ENCODE results near the gene TYROBP.

TYROBP gene

DNA sequence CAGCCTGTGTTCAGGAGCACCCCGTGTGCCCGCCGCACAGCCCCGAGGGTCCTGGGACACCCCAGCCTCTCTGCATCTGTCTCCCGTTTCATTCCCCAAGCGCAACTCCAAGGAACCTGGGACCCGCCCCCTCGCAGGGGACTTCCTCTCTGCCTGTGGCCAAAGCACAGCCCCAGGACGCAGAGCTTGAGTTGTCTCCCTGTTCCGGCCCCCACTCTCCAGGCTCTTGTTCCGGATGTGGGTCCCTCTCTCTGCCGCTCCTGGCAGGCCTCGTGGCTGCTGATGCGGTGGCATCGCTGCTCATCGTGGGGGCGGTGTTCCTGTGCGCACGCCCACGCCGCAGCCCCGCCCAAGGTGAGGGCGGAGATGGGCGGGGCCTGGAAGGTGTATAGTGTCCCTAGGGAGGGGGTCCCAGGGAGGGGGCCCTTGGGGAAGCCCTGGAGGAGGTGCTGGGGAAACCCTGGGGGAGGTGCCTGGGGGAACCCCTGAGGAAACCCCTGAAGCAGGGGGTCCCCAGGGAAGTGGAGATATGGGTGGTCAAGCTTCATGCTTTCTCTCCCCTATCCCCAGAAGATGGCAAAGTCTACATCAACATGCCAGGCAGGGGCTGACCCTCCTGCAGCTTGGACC, 4.4 kb downstream of the TYROBP start:
- peak overlapping the region in 1 of 2 donors; percentile 71 for H3K4me3 ChIP-seq (ENCODE audit: low read length in 2 of 2)
- H2BK5ac ChIP-seq (ENCODE audit: low read length), result no peak overlapping the region
- peak overlapping the region; percentile 77 for H2BK15ac ChIP-seq (ENCODE audit: low read length)
- H3K9me3 ChIP-seq (replicated peaks in 1 of 2; ENCODE audit: control insufficient read depth in 2 of 2, insufficient read depth in 1 of 2, low read depth in 1 of 2, low read length in 2 of 2), result no peaks in the 10 kb centered on the region
- H4K91ac ChIP-seq (ENCODE audit: low read depth, low read length, poor library complexity), result no peak overlapping the region
- H2AFZ ChIP-seq (ENCODE audit: low read length), result peak overlapping the region; percentile 81
- no peak overlapping the region for H3K27ac ChIP-seq (replicated peaks; ENCODE audit: low read length)
- H2AK5ac ChIP-seq (ENCODE audit: low read depth, low read length), result peak overlapping the region; percentile 33
- H3K79me1 ChIP-seq (ENCODE audit: low read depth, low read length), result peaks cover 4% of the 10 kb centered on the region
- H3K9ac ChIP-seq (ENCODE audit: low read depth, low read length, poor library complexity), result peak overlapping the region; percentile 75
- no peak overlapping the region for H3K4ac ChIP-seq (ENCODE audit: low read length)
- no peaks in the 10 kb centered on the region for H3K36me3 ChIP-seq (replicated peaks in 1 of 2; ENCODE audit: control insufficient read depth in 2 of 2, insufficient read depth in 2 of 2, low read length in 2 of 2)
- peaks cover 16% of the 10 kb centered on the region in 2 donors for H3K4me1 ChIP-seq (ENCODE audit: control insufficient read depth in 2 of 2, insufficient read depth in 1 of 2, low read depth in 1 of 2, low read length in 2 of 2)
- peak overlapping the region; percentile 32 for H3K14ac ChIP-seq (ENCODE audit: low read length)
- peaks cover 0 to 43% (median 11%) of the 10 kb centered on the region in 3 experiments for H3K27me3 ChIP-seq (ENCODE audit: control insufficient read depth in 3 of 3, insufficient read depth in 3 of 3, low read depth in 1 of 3, low read length in 3 of 3)
- H3K4me2 ChIP-seq (ENCODE audit: insufficient read depth, low read length, poor library complexity, severe bottlenecking), result peak overlapping the region; percentile 61
- H3K18ac ChIP-seq (ENCODE audit: low read length), result peak overlapping the region; percentile 89
- H3K23ac ChIP-seq (ENCODE audit: low read depth, low read length, poor library complexity), result peak overlapping the region; percentile 50
- H2BK12ac ChIP-seq (ENCODE audit: low read length), result peak overlapping the region; percentile 52
- DNase-seq (ENCODE audit: low spot score), result no peak
- H4K8ac ChIP-seq (ENCODE audit: low read depth, low read length), result no peak overlapping the region
- peak overlapping the region; percentile 84 for H2BK120ac ChIP-seq (ENCODE audit: low read depth, low read length)
- no CpG with 5 or more reads among the region's 24 CpGs for WGBS, 2 donors (ENCODE audit: extremely low coverage in 2 of 2, insufficient read length in 2 of 2, insufficient replicate concordance in 1 of 2)

DNA sequence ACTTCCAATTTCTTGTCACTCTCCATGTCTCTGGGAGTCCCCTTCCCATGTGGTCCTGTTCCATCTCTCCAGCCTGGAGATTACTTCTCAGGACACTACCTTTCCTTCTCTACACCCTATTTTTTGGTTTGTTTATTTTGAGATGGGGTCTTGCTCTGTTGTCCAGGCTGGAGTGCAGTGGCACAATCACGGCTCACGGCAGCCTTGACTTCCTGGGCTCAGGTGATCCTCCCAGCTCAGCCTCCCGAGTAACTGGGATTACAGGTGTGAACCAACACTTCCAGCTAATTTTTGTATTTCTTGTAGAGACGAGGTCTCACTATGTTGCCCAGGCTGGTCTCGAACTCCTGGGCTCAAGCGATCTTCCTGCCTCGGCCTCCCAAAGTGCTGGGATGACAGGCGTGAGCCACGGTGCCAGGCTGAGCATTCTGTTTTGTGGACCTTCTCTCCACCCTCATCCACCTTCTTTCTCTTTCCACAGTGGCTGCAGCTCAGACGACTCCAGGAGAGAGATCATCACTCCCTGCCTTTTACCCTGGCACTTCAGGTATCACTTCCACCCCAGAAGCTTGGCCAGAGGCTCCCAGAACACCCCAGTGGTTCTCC, 5.1 kb downstream of the TYROBP start:
- no peak for DNase-seq (ENCODE audit: low spot score)
- Histone ChIP-seq H3K14ac (ENCODE audit: low read length) (no peak overlapping the region), H3K36me3 (replicated peaks in 1 of 2; ENCODE audit: control insufficient read depth in 2 of 2, insufficient read depth in 2 of 2, low read length in 2 of 2) (no peaks in the 10 kb centered on the region), H2AK5ac (ENCODE audit: low read depth, low read length) (no peak overlapping the region), H2BK12ac (ENCODE audit: low read length) (no peak overlapping the region), H2AFZ (ENCODE audit: low read length) (peak overlapping the region; percentile 81), H3K9ac (ENCODE audit: low read depth, low read length, poor library complexity) (peak overlapping the region; percentile 3), H2BK5ac (ENCODE audit: low read length) (no peak overlapping the region), H3K4me2 (ENCODE audit: insufficient read depth, low read length, poor library complexity, severe bottlenecking) (peak overlapping the region; percentile 61), H3K79me1 (ENCODE audit: low read depth, low read length) (peaks cover 4% of the 10 kb centered on the region), H3K4me3 (ENCODE audit: low read length in 2 of 2) (no peak overlapping the region), H4K8ac (ENCODE audit: low read depth, low read length) (no peak overlapping the region), H3K27ac (replicated peaks; ENCODE audit: low read length) (no peak overlapping the region), H3K18ac (ENCODE audit: low read length) (peak overlapping the region; percentile 89), H2BK120ac (ENCODE audit: low read depth, low read length) (peak overlapping the region; percentile 84), H3K9me3 (replicated peaks in 1 of 2; ENCODE audit: control insufficient read depth in 2 of 2, insufficient read depth in 1 of 2, low read depth in 1 of 2, low read length in 2 of 2) (no peaks in the 10 kb centered on the region), H3K4ac (ENCODE audit: low read length) (no peak overlapping the region), H3K27me3 (ENCODE audit: control insufficient read depth in 3 of 3, insufficient read depth in 3 of 3, low read depth in 1 of 3, low read length in 3 of 3) (peaks cover 0 to 43% (median 12%) of the 10 kb centered on the region in 3 experiments), H2BK15ac (ENCODE audit: low read length) (peak overlapping the region; percentile 81), H3K4me1 (ENCODE audit: control insufficient read depth in 2 of 2, insufficient read depth in 1 of 2, low read depth in 1 of 2, low read length in 2 of 2) (peaks cover 13 to 18% of the 10 kb centered on the region in 2 donors), H4K91ac (ENCODE audit: low read depth, low read length, poor library complexity) (peak overlapping the region; percentile 69), H3K23ac (ENCODE audit: low read depth, low read length, poor library complexity) (no peak overlapping the region)
- no CpG with 5 or more reads among the region's 10 CpGs for WGBS, 2 donors (ENCODE audit: extremely low coverage in 2 of 2, insufficient read length in 2 of 2, insufficient replicate concordance in 1 of 2)

DNA sequence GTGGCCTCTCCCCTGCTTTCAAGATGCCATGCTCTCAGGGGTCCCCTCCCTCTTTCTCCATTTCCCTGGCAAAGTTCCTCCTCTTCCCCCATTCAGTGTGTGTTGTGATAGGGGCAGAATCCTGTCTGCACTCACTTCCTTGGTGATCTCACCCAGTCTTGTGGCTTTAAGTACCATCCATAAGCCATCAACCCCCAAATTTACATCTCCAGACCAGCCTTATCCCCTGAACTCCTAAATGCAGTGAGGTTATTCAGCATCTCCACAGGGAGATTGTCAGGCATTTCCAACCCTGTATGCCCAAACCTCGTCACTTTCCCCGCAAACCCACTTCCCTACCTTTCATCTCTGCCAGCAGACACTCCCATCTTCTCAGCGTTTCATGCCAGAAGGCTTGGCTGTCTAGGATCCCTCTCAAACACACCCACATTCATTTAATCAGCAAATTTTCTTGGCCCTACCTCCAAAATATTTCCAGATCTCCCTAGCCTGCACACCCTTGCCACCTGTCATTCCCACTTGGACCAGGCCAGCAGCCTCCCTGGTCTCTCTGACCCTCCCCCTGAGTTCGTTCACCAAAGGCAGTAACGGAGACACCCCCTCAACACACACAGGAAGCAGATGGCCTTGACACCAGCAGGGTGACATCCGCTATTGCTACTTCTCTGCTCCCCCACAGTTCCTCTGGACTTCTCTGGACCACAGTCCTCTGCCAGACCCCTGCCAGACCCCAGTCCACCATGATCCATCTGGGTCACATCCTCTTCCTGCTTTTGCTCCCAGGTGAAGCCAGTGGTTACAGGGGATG, 6.0 kb downstream of the TYROBP start, which contains the start of gene HCST:
Gene HCST (plus strand): TSS at position 676 of the 808 bp plus-strand sequence. CDS start 65 bp downstream, at position 741.
- peak within 1 kb of the TSS; percentile 87 for H3K23ac ChIP-seq (ENCODE audit: low read depth, low read length, poor library complexity)
- H3K4me2 ChIP-seq (ENCODE audit: insufficient read depth, low read length, poor library complexity, severe bottlenecking), result peak within 1 kb of the TSS; percentile 61
- peak within 1 kb of the TSS; percentile 81 for H2BK15ac ChIP-seq (ENCODE audit: low read length)
- peak within 1 kb of the TSS; percentile 69 for H4K91ac ChIP-seq (ENCODE audit: low read depth, low read length, poor library complexity)
- H2BK120ac ChIP-seq (ENCODE audit: low read depth, low read length), result peak within 1 kb of the TSS; percentile 84
- H2BK12ac ChIP-seq (ENCODE audit: low read length), result no peak within 1 kb of the TSS
- peaks cover 3 to 7% of the 10 kb centered on the region in 2 donors for H3K36me3 ChIP-seq (replicated peaks in 1 of 2; ENCODE audit: control insufficient read depth in 2 of 2, insufficient read depth in 2 of 2, low read length in 2 of 2)
- DNase-seq (ENCODE audit: low spot score), result no peak
- peak within 1 kb of the TSS; percentile 84 for H2AK5ac ChIP-seq (ENCODE audit: low read depth, low read length)
- H3K79me1 ChIP-seq (ENCODE audit: low read depth, low read length), result peaks cover 7% of the 10 kb centered on the region
- H3K4me3 ChIP-seq (ENCODE audit: low read length in 2 of 2), result peak within 1 kb of the TSS in 1 of 2 donors; percentile 71
- no peak within 1 kb of the TSS for H2BK5ac ChIP-seq (ENCODE audit: low read length)
- H4K8ac ChIP-seq (ENCODE audit: low read depth, low read length), result no peak within 1 kb of the TSS
- peak within 1 kb of the TSS; percentile 81 for H2AFZ ChIP-seq (ENCODE audit: low read length)
- H3K4me1 ChIP-seq (ENCODE audit: control insufficient read depth in 2 of 2, insufficient read depth in 1 of 2, low read depth in 1 of 2, low read length in 2 of 2), result peaks cover 6 to 14% of the 10 kb centered on the region in 2 donors
- H3K14ac ChIP-seq (ENCODE audit: low read length), result no peak within 1 kb of the TSS
- H3K9ac ChIP-seq (ENCODE audit: low read depth, low read length, poor library complexity), result peak within 1 kb of the TSS; percentile 30
- H3K9me3 ChIP-seq (replicated peaks in 1 of 2; ENCODE audit: control insufficient read depth in 2 of 2, insufficient read depth in 1 of 2, low read depth in 1 of 2, low read length in 2 of 2), result no peaks in the 10 kb centered on the region
- no CpG with 5 or more reads among the region's 6 CpGs for WGBS, 2 donors (ENCODE audit: extremely low coverage in 2 of 2, insufficient read length in 2 of 2, insufficient replicate concordance in 1 of 2)
- H3K27me3 ChIP-seq (ENCODE audit: control insufficient read depth in 3 of 3, insufficient read depth in 3 of 3, low read depth in 1 of 3, low read length in 3 of 3), result peaks cover 0 to 42% (median 12%) of the 10 kb centered on the region in 3 experiments
- H3K4ac ChIP-seq (ENCODE audit: low read length), result no peak within 1 kb of the TSS
- H3K27ac ChIP-seq (replicated peaks; ENCODE audit: low read length), result no peak within 1 kb of the TSS
- peak within 1 kb of the TSS; percentile 89 for H3K18ac ChIP-seq (ENCODE audit: low read length)
